K562 (cell line): Measurements from ENCODE around the gene HOXB3. TPM values are rescaled to one million over a fixed set of nuclear protein-coding genes. Genes with fewer than 3 reads are reported as not detected.

ENCODE experiments used
- BRD4 ChIP-seq: fragments of 200-600 bp; sonication (generic); IDR thresholded peaks from 2 replicates; pipeline ENCODE4 v1.6.1; 2017; ENCODE audit warnings: inconsistent platforms
- CBFA2T2 ChIP-seq: fragments of 450-650 bp; conservative IDR thresholded peaks from 2 replicates; pipeline ENCODE4 v1.6.1; 2017; ENCODE audit warnings: mild to moderate bottlenecking
- CBX2 ChIP-seq: fragments of 200-600 bp; sonication (generic); IDR thresholded peaks from one replicate; pipeline ENCODE4 v1.6.1; 2012; ENCODE audit warnings: mild to moderate bottlenecking, low read length, inconsistent platforms; ENCODE audit not compliant: insufficient read depth, poor library complexity, severe bottlenecking
- CTBP1 ChIP-seq: fragments of 450-650 bp; IDR thresholded peaks from 2 replicates; pipeline ENCODE4 v1.6.1; 2016; ENCODE audit warnings: borderline replicate concordance
- DIDO1 ChIP-seq: fragments of 450-650 bp; IDR thresholded peaks from 2 replicates; pipeline ENCODE4 v1.6.1; 2016; ENCODE audit warnings: low read depth, missing biosample characterization, missing genetic modification characterization
- DMBX1 ChIP-seq: fragments of 250-450 bp; sonication (Bioruptor Pico); IDR thresholded peaks from 2 replicates; pipeline ENCODE4 v1.8.0; 2022; ENCODE audit warnings: inconsistent platforms, mild to moderate bottlenecking, moderate library complexity, borderline replicate concordance
- HMGN3 ChIP-seq: IDR thresholded peaks from 2 replicates; pipeline ENCODE4 v1.6.1; 2011; ENCODE audit warnings: borderline replicate concordance, low read depth, mild to moderate bottlenecking, mixed read lengths, low read length; ENCODE audit not compliant: insufficient read length; ENCODE audit errors: extremely low read depth
- L3MBTL2 ChIP-seq: fragments of 450-650 bp; IDR thresholded peaks from 2 replicates; pipeline ENCODE4 v1.6.1; 2016; ENCODE audit warnings: mild to moderate bottlenecking, moderate library complexity
- MCM7 ChIP-seq, 2 experiments: fragments of 450-650 bp; IDR thresholded peaks; 2 replicates each; pipeline ENCODE4 v1.6.1; 2016 to 2018
- NR2C2 ChIP-seq, 2 experiments: fragments of 200-800 bp in 1 of 2; sonication (Bioruptor generic) in 1 of 2; sonication (generic) in 1 of 2; formaldehyde crosslinking in 1 of 2; IDR thresholded peaks; 2 replicates each; pipeline versions ENCODE4 v1.6.1 to v1.8.0; 2016 to 2022; ENCODE audit warnings: mild to moderate bottlenecking in 1 of 2, missing compliant biosample characterization in 1 of 2, missing genetic modification characterization in 1 of 2, missing genetic modification reagents in 1 of 2
- PREB ChIP-seq: sonication (generic); formaldehyde crosslinking; IDR thresholded peaks from 2 replicates; pipeline ENCODE4 v1.8.1; 2023; ENCODE audit warnings: mild to moderate bottlenecking, missing genetic modification reagents
- RBM14 ChIP-seq: fragments of 200-400 bp; formaldehyde crosslinking; IDR thresholded peaks from 2 replicates; pipeline ENCODE4 v1.6.1; 2018; ENCODE audit warnings: low read depth, mild to moderate bottlenecking, low read length, moderate library complexity, borderline replicate concordance; ENCODE audit not compliant: insufficient read depth
- RCOR1 ChIP-seq, 2 experiments: IDR thresholded peaks; 2 replicates each; pipeline ENCODE4 v1.6.1; 2012; ENCODE audit warnings: low read depth in 2 of 2, low read length in 2 of 2, borderline replicate concordance in 1 of 2, improper control_type of control experiment in 1 of 2
- SIN3B ChIP-seq: fragments of 450-650 bp; IDR thresholded peaks from 2 replicates; pipeline ENCODE4 v1.6.1; 2017; ENCODE audit warnings: low read depth, mild to moderate bottlenecking, moderate library complexity
- SIRT6 ChIP-seq: IDR thresholded peaks from one replicate; pipeline ENCODE4 v1.6.1; 2012; ENCODE audit warnings: low read depth, mild to moderate bottlenecking, control low read depth, inconsistent platforms, low read length, moderate library complexity
- SIX5 ChIP-seq, 2 experiments: IDR thresholded peaks; 2 replicates each; pipeline ENCODE4 v1.6.1; 2011; ENCODE audit warnings: low read length in 2 of 2, borderline replicate concordance in 1 of 2, low read depth in 1 of 2, mild to moderate bottlenecking in 1 of 2, moderate library complexity in 1 of 2; ENCODE audit not compliant: insufficient read depth in 1 of 2
- ZNF239 ChIP-seq: fragments of 250-450 bp; sonication (Bioruptor Pico); IDR thresholded peaks from 2 replicates; pipeline ENCODE4 v1.4.0; 2020; ENCODE audit warnings: mild to moderate bottlenecking
- ZNF398 ChIP-seq: fragments of 250-450 bp; sonication (Bioruptor Pico); IDR thresholded peaks from 2 replicates; pipeline ENCODE4 v1.8.0; 2021; ENCODE audit warnings: moderate library complexity, mild to moderate bottlenecking, inconsistent platforms
- ZNF655 ChIP-seq: fragments of 250-450 bp; sonication (Bioruptor Pico); IDR thresholded peaks from 2 replicates; pipeline ENCODE4 v1.5.0; 2021
- polyA plus RNA-seq, 8 experiments: library from polyadenylated mRNA; depleted of rRNA in 4 of 8; stranded (reverse) in 5 of 8; unstranded in 3 of 8; fragments of >200 nt; fragmentation: Nextera tagmentation in 2 of 8; fragmentation: Illumina TruSeq in 1 of 8; extraction: Ambion mirVana in 2 of 8; extraction: Trizol in 1 of 8; gene quantifications; 2 replicates each; pipeline versions ENCODE4 v1.2.1 to v1.2.3, GENCODE V29; 2011 to 2014; ENCODE audit warnings: inconsistent platforms in 1 of 8, missing spikeins in 1 of 8
- total RNA-seq, 7 experiments: library from RNA; depleted of rRNA in 6 of 7; stranded (reverse); fragments of >200 nt in 6 of 7; fragmentation: Illumina TruSeq in 2 of 7; extraction: Trizol in 2 of 7; gene quantifications; 2 replicates each; pipeline versions ENCODE4 v1.2.1 to v1.2.3, GENCODE V29; 2011 to 2021; ENCODE audit warnings: low replicate concordance in 1 of 7

HOXB3 gene
- total and polyA plus RNA-seq, 9 of the 15 experiments (the other 6 are each of a cell fraction or from before 2014, with no cell fraction given) = 2.4 to 41.3 (median 20.2) TPM

GRCh38 chr17:48513666-48514455, 76.2 kb downstream of the HOXB3 start (continued):
- no peak for TF ChIP-seq ZNF655 (CRISPR knock-in tag)
- TF ChIP-seq ZNF398 = no peak
- no peak; the same call in 1 of the 2 replicates for TF ChIP-seq CBFA2T2
- no peak for TF ChIP-seq SIX5 (IDR thresholded peaks at IDR 0.05; ENCODE audit: borderline replicate concordance in 1 of 2, insufficient read depth in 1 of 2, low read depth in 1 of 2, low read length in 2 of 2)
- no peak for TF ChIP-seq BRD4
- no peak for TF ChIP-seq DMBX1 (CRISPR knock-in tag)
- TF ChIP-seq MCM7 (IDR thresholded peaks at IDR 0.05) = no peak
- TF ChIP-seq CBX2 = no peak
- peak in 1 of 2 experiments; percentile 54; a peak in 1 of 4 replicates for TF ChIP-seq RCOR1 (IDR thresholded peaks at IDR 0.05; ENCODE audit: borderline replicate concordance in 1 of 2, low read depth in 2 of 2, low read length in 2 of 2)
- no peak for TF ChIP-seq NR2C2 (CRISPR knock-in tag; IDR thresholded peaks at IDR 0.05)
- TF ChIP-seq NR2C2 (tag; IDR thresholded peaks at IDR 0.05) = no peak
- TF ChIP-seq RBM14 = no peak
- TF ChIP-seq DIDO1 (tag) = no peak
- no peak for TF ChIP-seq SIRT6
- TF ChIP-seq ZNF239 (CRISPR knock-in tag) = no peak
- TF ChIP-seq SIN3B = no peak
- no peak for TF ChIP-seq HMGN3
- TF ChIP-seq L3MBTL2 = peak; percentile 21; the same call in 1 of the 2 replicates
- no peak for TF ChIP-seq PREB
- TF ChIP-seq CTBP1 = peak; percentile 29; the same call in 1 of the 2 replicates
